ENCODE results near the gene CHGA.

DNA sequence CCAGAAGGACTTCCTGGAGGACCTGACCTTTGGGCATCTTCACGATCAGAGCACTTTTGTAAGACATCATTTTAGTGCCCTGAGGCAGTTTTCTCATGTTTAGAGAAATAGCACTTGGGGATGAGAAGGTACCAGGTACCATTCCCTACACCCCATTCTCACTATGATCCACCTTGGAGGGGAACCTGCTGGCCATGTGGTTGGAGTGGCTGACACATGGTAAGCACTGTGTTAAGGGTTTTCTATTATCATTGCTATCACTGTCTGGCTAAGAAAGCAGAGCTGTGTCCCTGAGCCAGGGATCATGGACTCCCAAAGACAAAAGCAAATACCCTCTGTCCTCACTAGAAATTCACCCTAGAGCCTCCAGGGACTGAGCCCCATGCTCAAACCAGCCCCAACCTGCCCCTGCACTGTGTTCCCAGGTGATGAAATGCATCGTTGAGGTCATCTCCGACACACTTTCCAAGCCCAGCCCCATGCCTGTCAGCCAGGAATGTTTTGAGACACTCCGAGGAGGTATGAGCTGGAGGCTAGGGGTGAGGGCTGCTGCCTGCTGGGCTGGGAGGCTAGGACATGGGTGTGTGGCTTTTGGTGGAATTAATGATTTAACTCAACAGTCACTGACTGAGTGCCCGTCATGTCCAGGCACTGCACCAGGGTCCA is 3.4 kb downstream of the CHGA start:
- TF ChIP-seq, protein P1, sequence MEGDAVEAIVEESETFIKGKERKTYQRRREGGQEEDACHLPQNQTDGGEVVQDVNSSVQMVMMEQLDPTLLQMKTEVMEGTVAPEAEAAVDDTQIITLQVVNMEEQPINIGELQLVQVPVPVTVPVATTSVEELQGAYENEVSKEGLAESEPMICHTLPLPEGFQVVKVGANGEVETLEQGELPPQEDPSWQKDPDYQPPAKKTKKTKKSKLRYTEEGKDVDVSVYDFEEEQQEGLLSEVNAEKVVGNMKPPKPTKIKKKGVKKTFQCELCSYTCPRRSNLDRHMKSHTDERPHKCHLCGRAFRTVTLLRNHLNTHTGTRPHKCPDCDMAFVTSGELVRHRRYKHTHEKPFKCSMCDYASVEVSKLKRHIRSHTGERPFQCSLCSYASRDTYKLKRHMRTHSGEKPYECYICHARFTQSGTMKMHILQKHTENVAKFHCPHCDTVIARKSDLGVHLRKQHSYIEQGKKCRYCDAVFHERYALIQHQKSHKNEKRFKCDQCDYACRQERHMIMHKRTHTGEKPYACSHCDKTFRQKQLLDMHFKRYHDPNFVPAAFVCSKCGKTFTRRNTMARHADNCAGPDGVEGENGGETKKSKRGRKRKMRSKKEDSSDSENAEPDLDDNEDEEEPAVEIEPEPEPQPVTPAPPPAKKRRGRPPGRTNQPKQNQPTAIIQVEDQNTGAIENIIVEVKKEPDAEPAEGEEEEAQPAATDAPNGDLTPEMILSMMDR (conservative IDR thresholded peaks at IDR 0.05): no peak
- TF ChIP-seq EZH2 (IDR thresholded peaks at IDR 0.05; ENCODE audit: low read depth): no peak

Measured in PC-9 (cell line).